Activated effector memory CD4-positive, alpha-beta T cell treated with anti-CD3 and anti-CD28 coated beads, Interleukin-2, amount 50 U/mL, for 16 hours (primary cell): Measurements from ENCODE around the gene RHOF.
A peak's percentile ranks its signal among the peaks of the same experiment; 100 is the strongest.

Source experiments
- DNase-seq: peaks from one replicate; pipeline ENCODE4 v3.0.0-alpha.2; 2020

RHOF gene

DNA sequence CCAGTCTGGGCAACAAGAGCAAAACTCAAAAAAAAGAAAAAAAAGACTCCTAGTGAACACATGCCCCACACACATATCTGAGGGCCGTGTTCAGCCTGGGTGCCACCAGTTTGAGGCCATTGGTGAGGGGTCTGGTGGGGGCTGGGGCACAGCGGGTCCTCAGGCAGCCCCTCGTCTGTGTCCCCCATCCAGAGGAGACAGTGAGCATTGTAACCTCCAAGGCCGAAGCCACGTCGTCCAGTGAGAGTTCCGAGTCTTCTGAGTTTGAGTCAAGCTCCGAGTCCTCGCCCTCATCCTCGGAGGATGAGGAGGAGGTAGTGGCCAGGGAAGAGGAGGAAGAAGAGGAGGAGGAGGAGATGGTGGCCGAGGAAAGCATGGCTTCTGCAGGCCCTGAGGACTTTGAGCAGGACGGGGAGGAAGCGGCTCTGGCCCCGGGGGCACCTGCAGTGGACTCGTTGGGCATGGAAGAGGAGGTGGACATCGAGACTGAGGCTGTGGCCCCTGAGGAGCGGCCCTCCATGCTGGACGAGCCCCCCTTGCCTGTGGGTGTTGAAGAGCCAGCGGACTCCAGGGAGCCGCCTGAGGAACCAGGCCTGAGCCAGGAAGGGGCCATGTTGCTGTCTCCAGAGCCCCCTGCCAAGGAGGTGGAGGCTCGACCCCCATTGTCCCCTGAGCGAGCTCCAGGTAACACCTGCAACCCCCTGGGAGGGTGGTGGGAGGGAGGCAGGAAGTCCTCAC, 25.9 kb upstream of the RHOF start:
- no peak for DNase-seq

DNA sequence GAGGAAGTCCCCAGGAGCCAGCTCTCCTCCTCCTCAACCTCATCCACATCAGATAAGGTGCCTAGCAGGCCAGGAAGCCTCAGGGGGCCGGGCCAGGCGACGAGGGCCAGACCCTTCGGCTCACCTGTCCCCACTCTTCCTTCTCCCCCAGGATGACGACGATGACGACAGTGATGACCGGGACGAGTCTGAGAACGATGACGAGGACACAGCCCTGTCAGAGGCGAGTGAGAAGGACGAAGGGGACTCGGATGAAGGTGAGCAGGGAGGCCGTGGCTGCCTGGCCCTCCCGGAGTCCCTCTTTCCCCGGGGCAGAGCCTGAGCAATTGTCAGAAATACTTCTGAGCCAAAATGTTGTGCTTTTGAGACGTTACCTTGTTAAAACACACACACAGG, 24.2 kb upstream of the RHOF start:
- DNase-seq: no peak

DNA sequence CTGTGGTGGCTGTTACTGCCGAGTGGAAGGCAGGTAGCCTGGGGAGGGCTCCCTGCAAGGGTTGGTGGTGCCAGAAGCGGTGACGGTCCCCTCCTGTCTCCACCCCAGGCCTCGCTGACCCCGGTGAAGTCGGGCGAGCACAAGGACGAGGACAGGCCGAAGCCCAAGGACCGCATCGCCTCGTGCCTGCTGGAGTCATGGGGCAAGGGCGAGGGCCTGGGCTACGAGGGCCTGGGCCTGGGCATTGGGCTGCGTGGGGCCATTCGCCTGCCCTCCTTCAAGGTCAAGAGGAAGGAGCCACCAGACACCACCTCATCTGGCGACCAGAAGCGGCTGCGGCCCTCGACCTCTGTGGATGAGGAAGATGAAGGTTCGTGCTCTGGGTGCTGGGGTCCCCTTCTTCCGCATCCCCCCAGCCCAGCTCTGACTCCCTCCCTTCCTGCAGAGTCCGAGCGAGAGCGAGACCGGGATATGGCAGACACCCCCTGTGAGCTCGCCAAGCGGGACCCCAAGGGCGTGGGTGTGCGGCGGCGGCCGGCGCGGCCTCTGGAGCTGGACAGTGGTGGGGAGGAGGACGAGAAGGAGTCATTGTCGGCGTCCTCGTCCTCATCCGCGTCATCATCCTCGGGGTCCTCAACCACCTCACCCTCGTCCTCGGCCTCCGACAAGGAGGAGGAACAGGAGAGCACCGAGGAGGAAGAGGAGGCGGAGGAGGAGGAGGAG, 23.6 kb upstream of the RHOF start:
- no peak for DNase-seq

DNA sequence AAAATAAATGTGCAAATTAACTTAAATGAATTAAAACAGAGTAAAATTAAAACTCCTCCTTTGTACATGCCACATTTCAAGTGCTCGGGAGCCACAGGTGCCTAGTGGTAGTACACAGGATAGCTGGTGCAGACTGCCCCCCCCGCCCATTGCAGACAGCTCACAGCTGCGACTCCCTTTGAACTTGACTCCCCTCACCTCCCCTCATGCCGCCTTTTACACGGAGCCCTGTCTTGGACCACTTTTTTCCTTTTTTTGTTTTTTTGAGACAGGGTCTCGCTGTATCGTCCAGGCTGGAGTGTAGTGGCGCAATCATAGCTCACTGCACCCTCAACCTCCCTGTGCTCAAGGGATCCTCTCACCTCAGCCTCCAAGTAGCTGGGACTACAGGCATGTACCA, 21.8 kb upstream of the RHOF start:
- no peak for DNase-seq

DNA sequence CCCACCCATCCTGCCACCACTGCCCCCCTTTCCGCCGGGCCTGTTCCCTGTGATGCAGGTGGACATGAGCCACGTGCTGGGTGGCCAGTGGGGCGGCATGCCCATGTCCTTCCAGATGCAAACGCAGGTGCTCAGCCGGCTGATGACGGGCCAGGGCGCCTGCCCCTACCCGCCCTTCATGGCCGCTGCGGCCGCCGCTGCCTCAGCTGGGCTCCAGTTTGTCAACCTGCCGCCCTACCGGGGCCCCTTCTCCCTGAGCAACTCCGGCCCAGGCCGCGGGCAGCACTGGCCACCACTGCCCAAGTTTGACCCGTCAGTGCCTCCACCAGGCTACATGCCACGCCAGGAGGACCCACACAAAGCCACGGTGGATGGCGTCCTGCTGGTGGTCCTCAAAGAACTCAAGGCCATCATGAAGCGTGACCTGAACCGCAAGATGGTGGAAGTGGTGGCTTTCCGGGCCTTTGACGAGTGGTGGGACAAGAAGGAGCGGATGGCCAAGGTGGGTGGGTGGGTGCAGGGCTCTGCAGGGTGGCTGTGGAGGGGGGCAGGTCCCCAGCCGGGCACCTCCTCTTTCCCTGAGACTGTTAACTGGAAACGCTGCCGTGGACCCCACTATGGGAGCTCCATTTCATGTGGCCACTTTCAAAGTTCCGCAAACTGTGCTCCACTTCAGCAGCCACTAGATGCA, 21.1 kb upstream of the RHOF start:
- no peak for DNase-seq

DNA sequence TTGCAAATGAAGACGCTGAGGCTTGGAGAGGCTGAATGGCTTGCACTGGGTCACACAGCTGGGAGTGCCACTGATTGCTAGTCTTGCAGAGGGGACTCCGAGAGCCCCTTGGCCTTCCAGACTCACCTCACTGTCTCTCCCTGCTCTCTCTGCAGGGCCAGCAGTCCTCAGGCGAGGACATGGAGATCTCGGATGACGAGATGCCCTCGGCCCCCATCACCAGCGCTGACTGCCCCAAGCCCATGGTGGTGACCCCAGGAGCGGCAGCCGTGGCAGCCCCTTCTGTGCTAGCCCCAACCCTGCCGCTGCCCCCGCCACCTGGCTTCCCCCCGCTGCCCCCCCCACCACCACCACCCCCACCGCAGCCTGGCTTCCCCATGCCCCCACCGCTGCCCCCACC, 20.5 kb upstream of the RHOF start:
- DNase-seq: no peak

DNA sequence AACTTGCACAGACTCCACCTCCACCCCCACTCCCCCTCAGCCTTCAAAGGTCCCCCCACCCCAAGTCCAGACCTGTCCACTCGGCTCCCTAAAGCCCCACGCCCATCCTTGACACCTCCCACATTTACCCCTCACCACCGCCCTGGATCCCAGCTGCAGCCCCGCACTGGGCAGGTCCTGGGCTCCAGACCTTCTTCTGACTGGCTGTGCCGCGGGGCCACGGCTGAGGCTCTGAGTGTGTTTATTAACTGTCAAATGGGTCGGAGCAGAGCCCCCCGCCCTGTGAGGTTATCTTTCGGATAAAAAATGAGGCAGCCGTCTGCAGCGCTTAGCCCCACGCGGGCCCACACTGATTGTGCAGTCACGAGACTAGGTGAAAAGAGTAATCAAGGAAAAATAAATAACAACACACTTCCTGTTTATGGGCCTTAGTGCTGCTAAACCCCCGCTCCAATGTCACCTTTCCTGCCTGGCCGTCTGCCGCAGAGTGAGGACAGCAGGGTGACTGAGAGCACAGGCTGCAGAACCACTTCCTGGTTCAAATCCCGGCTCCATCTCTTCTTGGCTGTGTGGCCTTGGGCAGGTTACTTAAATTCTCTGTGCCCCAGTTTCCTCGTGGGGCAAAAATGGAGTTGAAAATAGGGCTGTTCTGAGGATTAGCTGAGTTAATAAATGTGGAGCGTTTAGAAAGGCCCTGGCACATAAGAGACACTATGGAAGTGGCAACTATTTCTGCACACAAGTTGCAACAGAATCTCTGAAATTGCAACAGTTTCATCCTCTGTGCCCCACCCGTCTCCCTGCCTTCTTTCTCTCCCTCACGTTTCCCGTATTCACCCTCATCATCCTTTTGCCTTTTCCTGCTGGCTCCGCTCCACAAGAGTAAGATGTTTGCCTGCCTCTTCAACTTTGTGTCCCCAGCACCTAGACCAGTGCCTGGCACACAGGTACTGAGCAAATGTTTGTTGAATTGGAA, 19.7 kb upstream of the RHOF start:
- no peak for DNase-seq

DNA sequence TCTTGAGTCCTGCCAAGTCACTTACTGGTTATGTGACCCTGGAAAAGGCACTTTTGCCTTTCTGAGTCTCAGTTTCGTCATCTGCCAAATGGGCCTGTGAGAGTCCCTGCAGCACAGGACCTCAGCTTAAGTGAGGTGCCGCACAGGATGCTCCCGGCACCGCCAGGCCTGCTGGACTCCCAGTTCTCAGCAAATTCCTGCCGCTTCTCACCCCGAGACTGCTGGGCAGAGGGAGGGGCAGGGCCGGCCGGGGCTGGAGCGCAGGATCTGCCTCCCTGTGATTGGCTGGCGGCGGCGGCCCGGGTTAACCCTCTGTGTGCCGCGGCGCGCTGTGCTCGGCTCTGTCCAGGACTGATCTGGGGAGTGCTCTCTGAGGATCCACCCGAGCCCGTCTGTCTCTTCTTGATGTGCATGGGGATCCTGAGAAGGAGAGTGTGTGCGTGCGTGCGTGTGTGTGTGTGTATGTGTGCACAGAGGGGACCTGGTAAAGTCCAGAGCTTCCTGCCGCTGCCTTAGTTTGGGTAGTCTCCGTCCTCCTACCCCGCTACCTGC, 18.9 kb upstream of the RHOF start:
- DNase-seq: peak; percentile 81

DNA sequence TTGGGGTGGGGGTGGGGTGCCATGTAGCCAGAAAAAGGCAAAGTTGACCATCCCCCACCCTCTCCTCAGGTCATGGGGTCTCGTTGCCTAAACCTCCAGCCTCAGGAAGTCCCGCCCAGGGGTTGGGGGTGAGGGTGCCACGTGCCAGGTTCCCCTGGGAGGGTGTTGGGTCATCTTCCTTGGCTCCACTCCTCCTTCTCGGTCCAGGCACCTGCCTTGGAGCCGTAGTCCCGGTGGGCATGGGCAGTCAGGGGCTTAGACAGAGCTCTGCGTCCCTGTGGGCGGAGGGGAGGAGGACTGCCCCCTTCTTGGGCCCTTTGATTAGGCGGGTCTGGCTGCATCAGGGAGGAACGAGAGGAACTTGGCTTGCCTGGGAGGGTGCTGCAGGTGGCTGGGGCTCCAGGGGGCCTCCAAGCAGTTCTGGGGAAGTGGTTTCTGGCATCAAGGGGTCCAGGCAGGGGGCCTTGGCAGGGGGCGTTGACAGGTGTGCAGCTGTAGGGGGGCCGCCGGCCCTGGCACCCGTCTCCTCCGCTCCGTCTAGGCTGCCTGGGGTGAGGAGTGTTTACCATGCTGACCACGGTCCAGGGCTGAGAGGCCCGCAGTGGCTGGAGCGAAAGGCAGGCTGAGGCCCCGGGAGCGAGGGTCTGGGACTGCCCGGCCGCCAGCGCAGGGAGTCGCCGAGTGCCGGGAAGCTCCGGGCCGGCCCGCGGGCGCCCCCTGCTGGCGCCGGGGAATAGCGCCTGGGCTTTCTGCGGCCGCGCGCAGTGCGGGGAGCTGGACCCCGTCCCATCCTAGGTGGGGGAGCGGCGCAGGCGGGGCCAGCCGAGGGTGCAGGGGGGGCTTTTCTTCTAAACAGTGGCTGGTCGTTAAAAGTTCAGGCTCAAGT, 18.2 kb upstream of the RHOF start:
- DNase-seq: peak; percentile 90

DNA sequence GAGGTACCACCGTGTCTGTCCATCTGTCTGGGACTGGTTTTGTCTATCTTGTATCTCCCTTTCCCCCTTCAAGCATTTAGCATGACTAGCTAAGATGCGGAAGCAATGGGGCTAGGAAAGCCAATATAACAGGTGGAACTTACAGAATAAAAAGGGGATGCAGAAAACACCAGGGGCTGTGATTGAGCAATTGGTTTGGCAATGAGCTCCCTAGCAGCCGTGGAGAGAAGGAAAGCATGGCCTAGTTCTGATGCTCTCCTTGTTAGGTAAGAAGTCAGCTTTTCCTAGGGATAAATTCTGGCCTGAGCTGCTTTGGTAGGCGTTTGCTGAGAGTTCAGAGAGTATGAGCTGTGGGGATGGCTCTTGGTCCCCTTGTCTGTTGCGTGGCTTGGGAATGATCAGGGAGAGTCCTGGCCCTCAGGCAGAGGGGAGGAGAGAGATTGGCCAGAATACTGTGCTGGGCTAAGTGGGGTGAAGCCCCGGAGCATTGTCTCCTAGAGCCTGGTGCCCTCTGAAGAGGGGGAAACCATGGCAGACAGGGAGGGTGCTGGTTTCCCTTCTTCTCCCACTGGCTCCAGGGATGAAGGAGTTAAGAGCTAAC, 17.4 kb upstream of the RHOF start:
- no peak for DNase-seq

DNA sequence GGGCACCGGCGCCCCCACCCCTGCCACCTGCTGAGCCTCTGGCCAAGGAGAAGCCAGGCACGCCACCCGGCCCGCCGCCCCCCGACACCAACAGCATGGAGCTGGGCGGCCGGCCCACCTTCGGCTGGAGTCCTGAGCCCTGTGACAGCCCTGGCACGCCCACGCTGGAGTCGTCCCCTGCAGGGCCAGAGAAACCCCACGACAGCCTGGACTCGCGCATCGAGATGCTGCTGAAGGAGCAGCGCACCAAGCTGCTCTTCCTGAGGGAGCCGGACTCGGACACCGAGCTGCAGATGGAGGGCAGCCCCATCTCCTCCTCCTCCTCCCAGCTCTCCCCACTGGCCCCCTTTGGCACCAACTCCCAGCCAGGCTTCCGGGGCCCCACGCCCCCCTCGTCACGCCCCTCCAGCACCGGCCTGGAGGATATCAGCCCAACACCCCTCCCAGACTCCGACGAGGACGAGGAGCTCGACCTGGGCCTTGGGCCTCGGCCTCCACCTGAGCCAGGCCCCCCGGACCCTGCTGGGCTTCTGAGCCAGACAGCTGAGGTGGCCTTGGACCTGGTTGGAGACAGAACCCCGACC, 16.8 kb upstream of the RHOF start:
- DNase-seq: no peak

DNA sequence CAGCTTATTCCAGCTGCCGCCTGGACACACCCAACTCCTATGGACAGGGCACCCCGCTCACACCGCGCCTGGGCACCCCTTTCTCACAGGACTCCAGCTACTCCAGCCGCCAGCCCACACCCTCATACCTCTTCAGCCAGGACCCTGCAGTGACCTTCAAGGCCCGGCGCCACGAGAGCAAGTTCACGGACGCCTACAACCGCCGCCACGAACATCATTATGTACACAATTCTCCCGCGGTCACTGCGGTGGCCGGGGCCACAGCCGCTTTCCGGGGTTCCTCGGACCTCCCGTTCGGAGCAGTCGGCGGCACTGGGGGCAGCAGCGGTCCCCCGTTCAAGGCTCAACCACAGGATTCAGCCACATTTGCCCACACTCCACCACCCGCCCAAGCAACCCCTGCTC, 16.2 kb upstream of the RHOF start:
- DNase-seq: no peak

DNA sequence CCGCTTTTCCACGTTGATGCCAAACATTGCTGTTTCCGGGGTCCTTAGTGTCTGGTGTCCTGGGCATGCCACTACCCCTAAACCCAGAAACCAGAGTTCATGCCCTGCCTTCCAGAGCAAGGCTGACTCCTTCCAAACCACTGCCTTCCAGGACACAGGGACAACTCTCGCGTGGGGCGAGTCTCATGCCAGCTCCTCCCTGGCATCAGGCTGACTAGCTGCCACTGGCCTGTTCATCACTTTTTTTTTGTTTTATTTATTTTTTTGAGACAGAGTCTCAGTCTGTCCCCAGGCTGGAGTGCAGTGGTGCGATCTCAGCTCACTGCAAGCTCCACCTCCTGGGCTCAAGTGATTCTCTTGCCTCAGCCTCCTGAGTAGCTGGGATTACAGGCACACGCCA, 15.1 kb upstream of the RHOF start:
- no peak for DNase-seq

DNA sequence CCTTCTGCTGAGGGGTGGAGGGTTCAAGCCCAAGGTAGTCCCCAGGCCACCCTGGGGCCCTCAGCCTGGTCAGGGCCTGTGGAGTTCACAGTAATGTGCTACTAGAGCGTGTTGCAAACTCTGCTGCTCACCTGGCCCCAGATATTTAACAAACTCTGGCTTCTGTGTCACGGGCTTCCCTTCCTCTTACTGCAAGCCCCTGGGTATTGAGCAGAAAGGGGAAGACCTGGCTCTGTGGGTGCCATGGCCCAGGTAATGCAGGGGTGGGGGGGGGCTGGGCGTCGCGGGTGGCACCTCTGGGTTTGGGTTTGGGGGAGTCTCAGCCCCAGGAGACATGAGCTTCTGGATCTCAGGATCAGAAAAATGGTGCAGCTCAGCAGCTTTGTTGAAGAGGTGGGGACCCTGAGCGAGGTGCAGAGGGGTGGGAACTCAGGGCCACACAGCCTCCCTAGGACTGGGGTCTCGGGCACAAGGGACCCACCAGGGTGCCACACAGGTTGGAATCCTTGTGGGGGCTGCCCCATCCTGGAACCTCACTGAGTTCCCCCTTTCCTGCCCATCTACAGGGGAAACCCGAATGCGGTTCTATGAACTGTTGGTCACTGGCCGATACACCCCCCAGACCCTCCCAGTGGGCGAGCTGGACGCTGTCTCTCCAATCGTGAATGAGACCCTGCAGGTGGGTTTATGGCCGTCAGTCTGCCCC, 14.3 kb upstream of the RHOF start:
- DNase-seq: no peak

DNA sequence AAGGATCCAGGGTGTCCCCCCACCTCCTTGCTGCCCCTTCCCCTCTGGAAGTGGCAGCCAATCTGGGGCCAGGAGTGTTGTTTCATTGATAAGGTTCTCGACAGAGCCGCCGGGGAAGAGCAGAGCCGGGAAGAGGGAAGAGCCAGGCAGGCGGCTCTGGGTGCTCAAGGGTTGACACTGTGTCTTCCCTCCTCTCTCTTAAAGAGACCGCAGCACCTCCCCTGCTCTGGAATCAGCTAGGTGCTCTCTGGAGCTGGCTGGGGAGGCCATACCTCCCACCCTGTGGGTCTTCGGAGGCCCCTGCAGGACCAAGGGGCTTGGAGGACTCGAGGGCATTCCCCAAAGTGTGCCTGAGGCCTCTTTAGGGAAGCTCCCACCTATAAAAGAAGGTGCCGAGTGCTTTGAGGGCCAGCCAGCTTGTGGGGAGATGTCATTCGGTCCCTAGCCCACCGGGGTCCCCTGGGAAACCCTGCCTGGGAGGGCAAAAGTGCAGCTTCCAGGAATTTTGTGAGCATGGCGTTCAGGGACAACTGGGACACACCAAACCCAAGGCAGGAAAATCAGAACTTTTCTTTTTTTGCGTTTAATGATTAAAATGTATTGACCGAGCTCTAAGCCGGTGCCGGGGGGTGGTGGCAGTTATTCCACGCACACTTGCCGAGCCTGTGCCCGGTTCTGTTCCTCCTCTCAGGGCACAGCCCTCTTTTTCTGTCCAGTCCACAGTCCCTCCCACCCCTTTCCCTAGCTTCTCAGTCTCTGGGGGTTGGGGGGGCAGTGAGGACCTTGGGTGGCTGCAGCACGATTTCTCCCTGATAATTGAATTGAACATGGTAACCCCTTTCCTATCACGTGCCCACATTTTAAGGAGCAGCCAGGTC, 13.3 kb upstream of the RHOF start:
- no peak for DNase-seq

DNA sequence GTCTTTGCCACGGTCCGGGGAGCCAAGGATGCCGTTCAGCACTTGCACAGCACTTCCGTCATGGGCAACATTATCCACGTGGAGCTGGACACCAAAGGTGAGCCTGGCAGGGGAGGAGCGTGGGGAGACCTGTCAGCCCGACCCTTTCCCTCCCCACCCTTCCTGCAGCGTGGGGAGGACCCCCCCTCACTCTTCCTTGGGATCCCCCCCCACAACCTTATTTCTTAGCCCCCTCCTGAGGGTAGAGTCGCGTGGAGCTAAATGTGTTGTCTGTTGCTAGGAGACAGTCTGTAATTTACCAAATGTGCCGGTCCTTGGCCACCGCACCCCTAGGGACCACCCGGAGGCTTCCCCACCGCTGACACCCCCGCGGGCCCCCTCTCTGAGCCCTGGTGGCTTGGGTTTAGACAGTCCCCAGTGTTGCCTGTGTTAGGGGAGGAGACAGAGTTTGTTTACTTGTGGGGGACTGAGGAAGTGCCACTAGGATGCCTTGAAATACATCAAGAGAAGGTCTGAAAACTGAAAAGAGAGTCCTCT, 12.6 kb upstream of the RHOF start:
- peak; percentile 71 for DNase-seq

DNA sequence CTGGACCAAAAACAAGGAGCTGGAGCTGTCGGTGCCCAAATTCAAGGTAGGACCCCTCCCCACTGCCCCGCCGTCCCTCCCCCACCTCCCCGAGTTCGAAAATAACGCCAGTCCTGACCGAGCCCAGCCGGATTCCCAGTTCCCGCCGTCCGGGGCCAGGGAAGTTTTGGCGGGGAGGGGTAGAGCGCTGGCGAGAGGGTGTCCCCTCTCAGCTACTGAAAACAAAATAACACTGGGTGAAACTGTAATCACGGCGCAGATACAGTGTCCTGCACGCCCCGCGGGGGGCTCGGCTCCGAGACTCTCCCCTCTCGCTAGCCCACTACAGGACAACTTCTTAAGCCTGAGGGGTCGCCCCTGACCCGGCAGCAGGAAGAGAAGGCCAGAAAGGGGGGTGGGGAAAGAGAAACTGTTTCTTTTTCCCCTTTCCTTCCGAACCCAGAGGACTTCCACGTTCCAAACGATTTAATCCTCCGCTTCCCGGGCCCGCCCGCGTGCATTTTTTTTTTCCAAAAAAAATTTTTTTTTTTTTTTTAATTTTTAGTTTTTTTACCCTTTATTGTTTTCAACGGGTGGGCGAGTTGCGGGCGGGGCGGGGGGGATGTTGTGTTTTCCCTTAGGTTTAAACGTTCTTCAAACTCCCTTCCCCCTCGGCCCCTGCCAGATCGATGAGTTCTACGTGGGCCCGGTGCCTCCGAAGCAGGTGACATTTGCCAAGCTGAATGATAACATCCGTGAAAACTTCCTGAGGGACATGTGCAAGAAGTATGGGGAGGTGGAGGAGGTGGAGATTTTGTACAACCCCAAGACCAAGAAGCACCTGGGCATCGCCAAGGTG, 11.9 kb upstream of the RHOF start:
- DNase-seq: no peak
